ENCODE results near the gene P2RY1. TPM values are rescaled to one million over a fixed set of nuclear protein-coding genes. Genes with fewer than 3 reads are reported as not detected.

P2RY1 gene
- total RNA-seq, 1 experiment from 2014 or later: 1.2 TPM

DNA sequence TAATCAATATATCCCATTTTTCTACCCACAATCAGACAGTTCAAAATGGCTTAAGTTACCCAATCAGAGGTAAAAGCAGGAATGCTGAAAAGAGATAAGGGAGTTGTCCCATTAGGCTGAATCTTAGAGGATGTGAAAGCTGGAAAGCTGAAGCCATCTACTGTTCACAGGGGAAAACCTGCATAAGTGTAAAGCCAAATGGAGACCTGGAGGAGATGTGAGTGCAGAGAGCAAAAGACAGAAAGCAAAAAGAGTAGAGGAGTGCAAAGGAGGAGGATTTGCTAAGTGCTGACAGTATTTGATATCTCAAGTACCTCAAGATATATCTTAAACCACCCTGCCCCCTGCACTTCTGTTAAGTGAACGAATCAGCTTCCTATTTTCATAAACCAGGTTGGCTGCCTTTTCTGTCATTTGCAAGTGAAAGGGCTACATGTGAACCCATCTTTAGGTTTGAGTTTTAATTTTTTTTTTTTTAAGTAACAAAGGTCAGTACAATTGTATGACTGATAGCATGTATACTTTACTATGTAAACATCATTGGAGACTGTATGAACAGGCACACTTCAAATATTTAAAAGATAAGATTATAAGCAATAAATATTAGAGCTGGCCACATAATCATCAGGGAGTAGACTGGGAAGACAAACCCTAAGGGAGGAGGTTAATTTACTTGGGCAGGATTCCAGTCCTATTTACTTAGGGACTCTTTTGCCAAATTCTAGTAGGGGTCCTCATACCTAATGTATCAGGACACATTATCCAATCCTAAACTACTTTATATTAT is 22.8 kb upstream of the P2RY1 start:
- Histone ChIP-seq H3K9me2 (ENCODE audit: insufficient read depth) (no peaks in the 10 kb centered on the region), H2AFZ (0 out of 2 replicates have a peak overlapping the region, but pooled peaks have one; percentile 31), H3K4me2 (no peak overlapping the region), H4K20me1 (ENCODE audit: insufficient read depth) (no peaks in the 10 kb centered on the region), H3K27ac (no peak overlapping the region), H3K36me3 (ENCODE audit: low read depth) (no peaks in the 10 kb centered on the region), H3F3A (ENCODE audit: insufficient read depth, low read depth) (no peaks in the 10 kb centered on the region), H3K79me2 (ENCODE audit: low read depth) (no peaks in the 10 kb centered on the region), H3K27me3 (ENCODE audit: insufficient read depth, low read depth) (no peaks in the 10 kb centered on the region), H3K4me3 (no peak overlapping the region), H3K9me3 (ENCODE audit: insufficient read depth, low read depth) (no peaks in the 10 kb centered on the region), H3K4me1 (replicated peaks; ENCODE audit: insufficient read depth) (no peaks in the 10 kb centered on the region)
- ChIA-PET CTCF (no interaction called here), POLR2A (ENCODE audit: unreplicated experiment) (no interaction called here)
- no TSS peak for BruUV-seq (replicated peaks)
- no peak for TF ChIP-seq EZH2 (IDR thresholded peaks at IDR 0.05; ENCODE audit: low read depth)
- TF ChIP-seq, protein P1, sequence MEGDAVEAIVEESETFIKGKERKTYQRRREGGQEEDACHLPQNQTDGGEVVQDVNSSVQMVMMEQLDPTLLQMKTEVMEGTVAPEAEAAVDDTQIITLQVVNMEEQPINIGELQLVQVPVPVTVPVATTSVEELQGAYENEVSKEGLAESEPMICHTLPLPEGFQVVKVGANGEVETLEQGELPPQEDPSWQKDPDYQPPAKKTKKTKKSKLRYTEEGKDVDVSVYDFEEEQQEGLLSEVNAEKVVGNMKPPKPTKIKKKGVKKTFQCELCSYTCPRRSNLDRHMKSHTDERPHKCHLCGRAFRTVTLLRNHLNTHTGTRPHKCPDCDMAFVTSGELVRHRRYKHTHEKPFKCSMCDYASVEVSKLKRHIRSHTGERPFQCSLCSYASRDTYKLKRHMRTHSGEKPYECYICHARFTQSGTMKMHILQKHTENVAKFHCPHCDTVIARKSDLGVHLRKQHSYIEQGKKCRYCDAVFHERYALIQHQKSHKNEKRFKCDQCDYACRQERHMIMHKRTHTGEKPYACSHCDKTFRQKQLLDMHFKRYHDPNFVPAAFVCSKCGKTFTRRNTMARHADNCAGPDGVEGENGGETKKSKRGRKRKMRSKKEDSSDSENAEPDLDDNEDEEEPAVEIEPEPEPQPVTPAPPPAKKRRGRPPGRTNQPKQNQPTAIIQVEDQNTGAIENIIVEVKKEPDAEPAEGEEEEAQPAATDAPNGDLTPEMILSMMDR (conservative IDR thresholded peaks at IDR 0.05): no peak
- intact Hi-C loops (cut with micrococcal nuclease; ENCODE audit: unreplicated experiment): no loop called here
- no peak for DNase-seq

- H3K4me3 ChIP-seq: no peak overlapping the region
- H3K4me1 ChIP-seq (replicated peaks; ENCODE audit: insufficient read depth): no peaks in the 10 kb centered on the region
- no peak overlapping the region for H3K27ac ChIP-seq
- ChIA-PET CTCF (no interaction called here), POLR2A (ENCODE audit: unreplicated experiment) (no interaction called here)
- intact Hi-C loops (cut with micrococcal nuclease; ENCODE audit: unreplicated experiment): no loop called here
- H3K9me2 ChIP-seq (ENCODE audit: insufficient read depth): no peaks in the 10 kb centered on the region
- H3F3A ChIP-seq (ENCODE audit: insufficient read depth, low read depth): no peaks in the 10 kb centered on the region
- no peaks in the 10 kb centered on the region for H3K27me3 ChIP-seq (ENCODE audit: insufficient read depth, low read depth)
- TF ChIP-seq, protein P1 (conservative IDR thresholded peaks at IDR 0.05): no peak
- no peak for TF ChIP-seq EZH2 (IDR thresholded peaks at IDR 0.05; ENCODE audit: low read depth)
- H3K4me2 ChIP-seq: no peak overlapping the region
- H3K9me3 ChIP-seq (ENCODE audit: insufficient read depth, low read depth): no peaks in the 10 kb centered on the region
- BruUV-seq (replicated peaks): no TSS peak
- no peaks in the 10 kb centered on the region for H3K79me2 ChIP-seq (ENCODE audit: low read depth)
- no peak for DNase-seq
- H2AFZ ChIP-seq: no peak overlapping the region
- no peaks in the 10 kb centered on the region for H3K36me3 ChIP-seq (ENCODE audit: low read depth)
- no peaks in the 10 kb centered on the region for H4K20me1 ChIP-seq (ENCODE audit: insufficient read depth)
Measured at GRCh38 chr3:152817400-152817799, 17.5 kb upstream of the P2RY1 start.

- Histone ChIP-seq H3K9me2 (ENCODE audit: insufficient read depth) (no peaks in the 10 kb centered on the region), H3K27ac (no peak overlapping the region), H4K20me1 (ENCODE audit: insufficient read depth) (no peaks in the 10 kb centered on the region), H3K4me2 (no peak overlapping the region), H3K4me1 (replicated peaks; ENCODE audit: insufficient read depth) (no peaks in the 10 kb centered on the region), H3K79me2 (ENCODE audit: low read depth) (no peaks in the 10 kb centered on the region), H3K9me3 (ENCODE audit: insufficient read depth, low read depth) (no peaks in the 10 kb centered on the region), H3F3A (ENCODE audit: insufficient read depth, low read depth) (no peaks in the 10 kb centered on the region), H2AFZ (0 out of 2 replicates have a peak overlapping the region, but pooled peaks have one; percentile 18), H3K27me3 (ENCODE audit: insufficient read depth, low read depth) (no peaks in the 10 kb centered on the region), H3K36me3 (ENCODE audit: low read depth) (no peaks in the 10 kb centered on the region), H3K4me3 (no peak overlapping the region)
- intact Hi-C loops (cut with micrococcal nuclease; ENCODE audit: unreplicated experiment): no loop called here
- BruUV-seq (replicated peaks): no TSS peak
- ChIA-PET POLR2A (ENCODE audit: unreplicated experiment) (no interaction called here), CTCF (no interaction called here)
- TF ChIP-seq, protein P1 (conservative IDR thresholded peaks at IDR 0.05): no peak
- no peak for TF ChIP-seq EZH2 (IDR thresholded peaks at IDR 0.05; ENCODE audit: low read depth)
- DNase-seq: no peak
Measured at GRCh38 chr3:152818027-152818426, 16.9 kb upstream of the P2RY1 start.

All from PC-9 (cell line).